ENCODE measurements around the gene CNNM4. TPM values are rescaled to one million over a fixed set of nuclear protein-coding genes. Genes with fewer than 3 reads are reported as not detected.

CNNM4 gene
- total and polyA plus RNA-seq, 4 experiments from 2014 or later: 0.94 to 7.2 (median 6.0) TPM

DNA sequence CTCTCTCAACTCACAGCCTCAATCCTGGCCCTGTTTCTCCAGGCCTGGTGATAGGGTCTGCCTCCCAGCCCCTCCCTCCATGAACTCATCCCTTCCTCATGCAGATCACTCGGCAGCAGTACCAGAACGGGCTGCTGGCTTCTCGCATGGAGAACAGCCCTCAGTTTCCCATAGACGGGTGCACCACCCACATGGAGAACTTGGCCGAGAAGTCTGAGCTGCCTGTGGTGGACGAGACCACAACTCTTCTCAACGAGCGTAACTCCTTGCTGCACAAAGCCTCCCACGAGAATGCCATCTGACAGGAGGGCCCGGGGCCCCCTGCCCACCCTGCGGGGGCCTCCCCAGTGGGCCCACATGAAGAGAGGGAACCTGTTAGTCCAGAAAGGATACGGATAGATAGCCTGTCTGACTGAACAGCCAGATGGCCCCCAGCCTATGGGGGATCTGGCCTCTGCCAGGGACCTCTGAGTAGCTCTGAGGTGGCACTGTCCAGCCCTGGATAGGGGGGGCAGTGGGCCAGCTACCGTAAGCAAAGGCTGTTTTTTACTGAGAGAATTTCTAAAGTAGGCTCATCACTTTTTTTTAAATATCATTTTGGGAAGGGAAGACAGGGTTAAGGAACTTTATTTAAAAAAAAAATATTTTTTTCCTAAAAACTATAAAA, 48.6 kb downstream of the CNNM4 start:
- H3K4me1 ChIP-seq (ENCODE audit: insufficient read depth, low read length): peaks cover 31% of the 10 kb centered on the region
- H3K27me3 Mint-ChIP-seq: no peaks in the 10 kb centered on the region
- peaks cover 5% of the 10 kb centered on the region for H3K36me3 ChIP-seq (ENCODE audit: insufficient read depth, low read length)
- intact Hi-C loops (cut with micrococcal nuclease): loop anchor here (10.0 kb wide), 1 partner anchor 405 kb away; no protein-coding TSS in a partner anchor
- peaks cover 10 to 14% of the 10 kb centered on the region in 2 donors for H3K36me3 Mint-ChIP-seq
- no peaks in the 10 kb centered on the region for H3K27me3 ChIP-seq (ENCODE audit: insufficient read depth, low read length)
- DNase-seq: no peak
- peaks cover 0 to 5% (median 0%) of the 10 kb centered on the region in 8 donors for H3K9me3 Mint-ChIP-seq
- peak overlapping the region in 2 of 8 donors; percentile 41 to 43 for H3K4me3 Mint-ChIP-seq
- H3K4me3 ChIP-seq (ENCODE audit: low read length in 2 of 2): no peak overlapping the region
- H3K4me1 Mint-ChIP-seq: peaks cover 26 to 63% (median 43%) of the 10 kb centered on the region in 4 donors
- POLR2A ChIA-PET (ENCODE audit: partially characterized antibody): interaction anchor here (1.0 to 1.7 kb wide), 2 partner anchors 9 to 31 kb away, joined by 3 read pairs; no protein-coding TSS in a partner anchor
- peak overlapping the region; percentile 22 to 86 (median 46) for H3K27ac Mint-ChIP-seq
- no peaks in the 10 kb centered on the region for H3K9me3 ChIP-seq (ENCODE audit: control insufficient read depth in 1 of 2, low read length in 2 of 2)
- H3K27ac ChIP-seq (ENCODE audit: low read depth, low read length): no peak overlapping the region
- CTCF ChIA-PET (ENCODE audit: partially characterized antibody): interaction anchor here (1.0 to 1.7 kb wide), 3 partner anchors 9 to 49 kb away, joined by 3 to 4 read pairs (median 3); partner anchors contain the start of gene ANKRD39

DNA sequence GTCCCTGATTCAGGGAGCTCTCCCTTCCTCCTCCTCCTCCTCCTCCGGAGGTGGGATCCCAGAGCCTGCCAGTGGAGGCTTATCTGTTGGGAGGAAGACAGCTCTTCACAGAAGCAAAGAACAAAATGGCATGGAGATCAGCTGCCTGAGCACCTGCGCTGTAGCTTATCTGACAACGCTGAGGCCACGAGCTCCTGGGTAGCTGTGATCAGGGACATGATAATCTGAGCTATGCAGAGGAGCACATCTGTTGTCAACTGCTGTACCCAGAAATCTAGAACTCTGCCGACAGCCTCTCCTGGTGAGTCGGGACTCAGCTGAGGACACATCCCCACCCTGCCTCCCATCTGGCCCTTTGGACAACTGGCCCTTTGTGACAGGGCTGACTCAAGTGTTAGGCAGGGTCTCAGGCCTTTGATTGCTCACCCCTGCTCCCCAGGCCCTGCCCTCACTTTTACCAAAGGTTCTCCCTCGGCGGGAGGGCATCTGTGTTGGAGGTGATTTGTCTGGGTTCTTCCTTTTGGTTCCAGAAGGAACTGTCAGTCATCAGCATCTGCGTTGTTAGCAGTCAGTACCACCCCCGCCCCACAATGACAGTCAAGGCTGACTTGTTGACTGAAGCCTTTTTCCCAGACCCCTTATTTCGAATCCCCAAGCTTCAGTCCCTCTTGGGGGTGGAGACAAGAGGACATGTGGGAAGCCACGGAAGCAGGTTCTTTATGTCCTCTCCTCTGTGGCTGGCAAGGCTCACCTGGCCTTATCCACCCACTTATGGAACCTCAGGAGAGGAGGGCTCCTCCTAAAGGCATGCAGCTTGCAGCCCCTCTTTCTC, 49.5 kb downstream of the CNNM4 start:
- H3K4me3 Mint-ChIP-seq: peak overlapping the region in 1 of 8 donors; percentile 5

DNA sequence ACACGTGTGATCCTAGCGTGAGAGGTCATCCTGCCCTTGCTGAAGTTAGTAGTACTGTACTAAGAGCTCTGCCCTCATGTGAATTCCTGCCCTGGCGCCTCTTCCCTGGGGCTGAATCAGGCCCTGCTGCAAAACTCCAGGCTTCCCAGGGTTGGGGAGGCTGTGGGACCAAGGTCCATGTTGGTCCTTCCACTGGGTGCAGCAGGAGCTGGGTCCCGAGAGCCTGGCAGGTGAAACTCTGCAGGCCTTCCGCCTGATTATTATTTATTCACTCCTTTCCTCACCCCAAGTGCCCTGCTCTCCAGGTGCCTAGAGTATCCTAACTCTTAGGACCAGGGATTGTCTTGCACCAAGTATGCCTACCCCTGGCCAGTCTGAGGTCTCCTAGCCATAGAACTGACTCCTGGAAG, 50.1 kb downstream of the CNNM4 start:
- POLR2A ChIA-PET (ENCODE audit: partially characterized antibody): interaction anchor here (1.4 to 1.7 kb wide), 3 partner anchors 8 to 152 kb away, joined by 3 read pairs; no protein-coding TSS in a partner anchor

More for the DNA sequence above, 49.5 kb downstream of the CNNM4 start:
- Histone ChIP-seq H3K36me3 (ENCODE audit: insufficient read depth, low read length) (peaks cover 5% of the 10 kb centered on the region), H3K27me3 (ENCODE audit: insufficient read depth, low read length) (no peaks in the 10 kb centered on the region), H3K9me3 (ENCODE audit: control insufficient read depth in 1 of 2, low read length in 2 of 2) (no peaks in the 10 kb centered on the region), H3K27ac (ENCODE audit: low read depth, low read length) (no peak overlapping the region), H3K4me3 (ENCODE audit: low read length in 2 of 2) (no peak overlapping the region), H3K4me1 (ENCODE audit: insufficient read depth, low read length) (peaks cover 36% of the 10 kb centered on the region)
- H3K9me3 Mint-ChIP-seq: peaks cover 0 to 5% (median 0%) of the 10 kb centered on the region in 8 donors
- H3K27ac Mint-ChIP-seq: peak overlapping the region in 3 of 7 donors; percentile 32 to 85 (median 46)
- intact Hi-C loops (cut with micrococcal nuclease): loop anchor here (10.0 kb wide), 1 partner anchor 405 kb away; no protein-coding TSS in a partner anchor
- peaks cover 10 to 14% of the 10 kb centered on the region in 2 donors for H3K36me3 Mint-ChIP-seq
- POLR2A ChIA-PET (ENCODE audit: partially characterized antibody): interaction anchor here (1.4 to 1.7 kb wide), 2 partner anchors 8 to 153 kb away, joined by 3 read pairs; no protein-coding TSS in a partner anchor
- DNase-seq: no peak
- CTCF ChIA-PET (ENCODE audit: partially characterized antibody): interaction anchor here (0.6 to 1.3 kb wide), 4 partner anchors 9 to 302 kb away, joined by 3 to 5 read pairs (median 4); partner anchors contain the start of gene ANKRD39
- no peaks in the 10 kb centered on the region for H3K27me3 Mint-ChIP-seq
- peaks cover 27 to 67% (median 44%) of the 10 kb centered on the region in 4 donors for H3K4me1 Mint-ChIP-seq

DNA sequence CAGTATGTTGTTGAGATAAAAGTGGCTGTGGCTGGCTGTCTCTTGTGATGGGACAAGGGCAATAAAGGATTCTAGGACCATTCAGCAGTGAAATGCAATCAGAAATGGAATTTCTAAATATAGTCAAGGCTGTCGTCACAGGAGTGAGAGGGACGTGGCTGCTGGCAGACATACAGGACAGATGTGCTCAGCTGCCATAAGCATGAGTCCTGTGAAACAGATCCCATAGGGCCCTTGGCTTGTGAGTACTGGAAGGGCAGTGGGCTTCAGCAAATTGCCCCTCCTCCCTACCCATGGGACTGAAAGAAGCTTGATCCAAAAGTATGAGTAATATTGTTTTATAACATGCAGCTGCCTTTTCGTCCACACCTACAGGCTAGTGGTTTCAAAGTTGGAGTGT, 51.2 kb downstream of the CNNM4 start:
- peaks cover 23 to 62% (median 40%) of the 10 kb centered on the region in 4 donors for H3K4me1 Mint-ChIP-seq
- intact Hi-C loops (cut with micrococcal nuclease): no loop called here

More for the DNA sequence above, 50.1 kb downstream of the CNNM4 start:
- peaks cover 30 to 71% (median 49%) of the 10 kb centered on the region in 4 donors for H3K4me1 Mint-ChIP-seq
- peaks cover 10 to 19% of the 10 kb centered on the region in 2 donors for H3K36me3 Mint-ChIP-seq
- Histone ChIP-seq H3K27ac (ENCODE audit: low read depth, low read length) (no peak overlapping the region), H3K9me3 (ENCODE audit: control insufficient read depth in 1 of 2, low read length in 2 of 2) (no peaks in the 10 kb centered on the region), H3K4me1 (ENCODE audit: insufficient read depth, low read length) (peaks cover 40% of the 10 kb centered on the region), H3K27me3 (ENCODE audit: insufficient read depth, low read length) (no peaks in the 10 kb centered on the region), H3K36me3 (ENCODE audit: insufficient read depth, low read length) (peaks cover 5% of the 10 kb centered on the region), H3K4me3 (ENCODE audit: low read length in 2 of 2) (no peak overlapping the region)
- no peak overlapping the region for H3K4me3 Mint-ChIP-seq
- H3K27ac Mint-ChIP-seq: peak overlapping the region in 5 of 7 donors; percentile 13 to 56 (median 46)
- intact Hi-C loops (cut with micrococcal nuclease): no loop called here
- CTCF ChIA-PET (ENCODE audit: partially characterized antibody): interaction anchor here (0.6 to 1.1 kb wide), 2 partner anchors 41 to 301 kb away, joined by 3 to 5 read pairs; no protein-coding TSS in a partner anchor
- peaks cover 0 to 5% (median 0%) of the 10 kb centered on the region in 8 donors for H3K9me3 Mint-ChIP-seq
- H3K27me3 Mint-ChIP-seq: no peaks in the 10 kb centered on the region
- DNase-seq: no peak

DNA sequence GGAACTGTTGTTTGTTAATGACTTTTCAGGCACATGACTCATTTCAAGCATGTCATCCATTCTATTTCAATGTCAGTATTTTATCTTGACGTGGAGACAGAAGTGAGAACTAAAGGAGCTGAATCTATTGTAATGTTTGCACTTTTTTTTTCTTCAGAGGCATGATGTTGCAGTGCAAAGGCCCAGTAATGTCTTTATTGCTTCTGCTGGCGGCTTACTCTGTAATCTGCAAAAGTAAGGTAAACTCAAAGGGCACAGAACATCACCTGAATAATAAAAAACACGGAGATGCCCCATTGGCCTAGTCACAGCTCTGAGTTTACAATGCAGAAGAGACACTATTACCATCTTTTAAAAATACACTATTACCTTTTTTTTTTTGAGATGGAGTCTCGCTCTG, 53.0 kb downstream of the CNNM4 start:
- ChIA-PET CTCF (ENCODE audit: partially characterized antibody) (interaction anchor here (1.0 to 3.2 kb wide), 5 partner anchors 11 to 137 kb away, joined by 3 to 10 read pairs (median 5); partner anchors contain the start of genes ANKRD39 and CNNM4), POLR2A (ENCODE audit: partially characterized antibody) (interaction anchor here (1.6 kb wide), 1 partner anchor 149 kb away, joined by 6 read pairs; no protein-coding TSS in a partner anchor)
- H3K4me3 ChIP-seq (ENCODE audit: low read length in 2 of 2): no peak overlapping the region
- peaks cover 25 to 61% (median 42%) of the 10 kb centered on the region in 4 donors for H3K4me1 Mint-ChIP-seq
- H3K27me3 ChIP-seq (ENCODE audit: insufficient read depth, low read length): no peaks in the 10 kb centered on the region
- H3K4me3 Mint-ChIP-seq: peak overlapping the region in 4 of 8 donors; percentile 25 to 33 (median 30)
- peaks cover 31% of the 10 kb centered on the region for H3K4me1 ChIP-seq (ENCODE audit: insufficient read depth, low read length)
- no peaks in the 10 kb centered on the region for H3K9me3 ChIP-seq (ENCODE audit: control insufficient read depth in 1 of 2, low read length in 2 of 2)
- DNase-seq: no peak
- H3K36me3 Mint-ChIP-seq: peaks cover 3 to 19% of the 10 kb centered on the region in 2 donors
- intact Hi-C loops (cut with micrococcal nuclease): no loop called here
- H3K36me3 ChIP-seq (ENCODE audit: insufficient read depth, low read length): peaks cover under 1% of the 10 kb centered on the region
- H3K27ac ChIP-seq (ENCODE audit: low read depth, low read length): no peak overlapping the region
- no peaks in the 10 kb centered on the region for H3K9me3 Mint-ChIP-seq
- peak overlapping the region in 1 of 7 donors; percentile 44 for H3K27ac Mint-ChIP-seq
- H3K27me3 Mint-ChIP-seq: no peaks in the 10 kb centered on the region

More for the DNA sequence above, 51.2 kb downstream of the CNNM4 start:
- no peak for DNase-seq
- no peaks in the 10 kb centered on the region for H3K9me3 ChIP-seq (ENCODE audit: control insufficient read depth in 1 of 2, low read length in 2 of 2)
- H3K4me3 Mint-ChIP-seq: no peak overlapping the region
- peaks cover 7 to 16% of the 10 kb centered on the region in 2 donors for H3K36me3 Mint-ChIP-seq
- no peaks in the 10 kb centered on the region for H3K27me3 ChIP-seq (ENCODE audit: insufficient read depth, low read length)
- no peaks in the 10 kb centered on the region for H3K9me3 Mint-ChIP-seq
- ChIA-PET CTCF (ENCODE audit: partially characterized antibody) (interaction anchor here (0.8 to 2.2 kb wide), 3 partner anchors 13 to 49 kb away, joined by 3 to 10 read pairs (median 5); partner anchors contain the start of gene ANKRD39), POLR2A (ENCODE audit: partially characterized antibody) (interaction anchor here (1.5 kb wide), 2 partner anchors 9 to 38 kb away, joined by 3 to 4 read pairs; no protein-coding TSS in a partner anchor)
- H3K27ac ChIP-seq (ENCODE audit: low read depth, low read length): no peak overlapping the region
- no peak overlapping the region for H3K4me3 ChIP-seq (ENCODE audit: low read length in 2 of 2)
- H3K27ac Mint-ChIP-seq: peak overlapping the region in 1 of 7 donors; percentile 76
- H3K27me3 Mint-ChIP-seq: no peaks in the 10 kb centered on the region
- H3K36me3 ChIP-seq (ENCODE audit: insufficient read depth, low read length): peaks cover 5% of the 10 kb centered on the region
- peaks cover 31% of the 10 kb centered on the region for H3K4me1 ChIP-seq (ENCODE audit: insufficient read depth, low read length)

- Histone ChIP-seq H3K27me3 (ENCODE audit: insufficient read depth, low read length) (no peaks in the 10 kb centered on the region), H3K36me3 (ENCODE audit: insufficient read depth, low read length) (peaks cover 4% of the 10 kb centered on the region), H3K4me1 (ENCODE audit: insufficient read depth, low read length) (peaks cover 50% of the 10 kb centered on the region), H3K4me3 (ENCODE audit: low read length in 2 of 2) (peak overlapping the region; percentile 82 to 83), H3K9me3 (ENCODE audit: control insufficient read depth in 1 of 2, low read length in 2 of 2) (no peaks in the 10 kb centered on the region), H3K27ac (ENCODE audit: low read depth, low read length) (peak overlapping the region; percentile 77)
- peaks cover 7 to 33% of the 10 kb centered on the region in 2 donors for H3K36me3 Mint-ChIP-seq
- peak overlapping the region; percentile 74 to 96 (median 93) for H3K27ac Mint-ChIP-seq
- peak overlapping the region; percentile 93 to 97 (median 95) for H3K4me3 Mint-ChIP-seq
- DNase-seq: no peak
- ChIA-PET POLR2A (ENCODE audit: partially characterized antibody) (interaction anchor here (0.6 to 7.6 kb wide), 25 partner anchors 10 to 494 kb away, joined by 3 to 104 read pairs (median 5); partner anchors contain the start of genes ANKRD36, ANKRD39, ARID5A and CNNM4), CTCF (ENCODE audit: partially characterized antibody) (interaction anchor here (0.6 to 6.8 kb wide), 13 partner anchors 8 to 144 kb away, joined by 3 to 32 read pairs (median 6); partner anchors contain the start of genes ANKRD39 and CNNM4)
- H3K9me3 Mint-ChIP-seq: no peaks in the 10 kb centered on the region
- peaks cover 43 to 73% (median 58%) of the 10 kb centered on the region in 4 donors for H3K4me1 Mint-ChIP-seq
- intact Hi-C loops (cut with micrococcal nuclease): loop anchor here (1.0 to 5.0 kb wide), 10 partner anchors 9 to 549 kb away; partner anchors contain the start of genes ANKRD36, ANKRD39, CIAO1 and CNNM4
- no peaks in the 10 kb centered on the region for H3K27me3 Mint-ChIP-seq
Observed at GRCh38 chr2:96815326-96816126, 54.8 kb downstream of the CNNM4 start.

All from CD4-positive, alpha-beta memory T cell (primary cell).